Hepatocyte (in vitro differentiated cells): ENCODE results near the gene ANKRD12. TPM values are rescaled to one million over a fixed set of nuclear protein-coding genes. Genes with fewer than 3 reads are reported as not detected.
A peak's percentile ranks its signal among the peaks of the same experiment; 100 is the strongest.

Experiments
- DNase-seq: peaks from one replicate; pipeline ENCODE4 v3.0.0-alpha.2; 2016; ENCODE audit warnings: low spot score
- H2AFZ ChIP-seq: fragments of 200-600 bp; sonication (generic); 2 replicates; pipeline ENCODE4 v1.6.0; 2016; ENCODE audit warnings: antibody characterized with exemption, mild to moderate bottlenecking
- H3K27ac ChIP-seq: fragments of 200-600 bp; sonication (generic); 2 replicates; pipeline ENCODE4 v1.5.1; 2016; ENCODE audit warnings: mild to moderate bottlenecking
- H3K27me3 ChIP-seq: fragments of 200-600 bp; sonication (generic); 2 replicates; pipeline ENCODE4 v1.6.1; 2016
- H3K36me3 ChIP-seq: fragments of 200-600 bp; sonication (generic); replicated peaks from 2 replicates; pipeline ENCODE4 v1.5.1; 2016; ENCODE audit warnings: low read depth; ENCODE audit not compliant: insufficient read depth
- H3K4me1 ChIP-seq: fragments of 200-600 bp; sonication (generic); 2 replicates; pipeline ENCODE4 v1.5.1; 2016; ENCODE audit warnings: mild to moderate bottlenecking, moderate library complexity; ENCODE audit not compliant: insufficient read depth
- H3K4me2 ChIP-seq: fragments of 200-600 bp; sonication (generic); 2 replicates; pipeline ENCODE4 v1.6.0; 2016
- H3K4me3 ChIP-seq: fragments of 200-600 bp; sonication (generic); 2 replicates; pipeline ENCODE4 v1.5.1; 2016; ENCODE audit warnings: mild to moderate bottlenecking
- H3K79me2 ChIP-seq: fragments of 200-600 bp; sonication (generic); 2 replicates; pipeline ENCODE4 v1.6.0; 2017; ENCODE audit warnings: mild to moderate bottlenecking
- H3K9me2 ChIP-seq: fragments of 200-600 bp; sonication (generic); replicated peaks from 2 replicates; pipeline ENCODE4 v1.6.0; 2017; ENCODE audit warnings: mild to moderate bottlenecking; ENCODE audit not compliant: insufficient read depth
- H3K9me3 ChIP-seq: fragments of 200-600 bp; sonication (generic); 2 replicates; pipeline ENCODE4 v1.5.1; 2016; ENCODE audit warnings: low read depth, mild to moderate bottlenecking
- H4K20me1 ChIP-seq: fragments of 200-600 bp; sonication (generic); 2 replicates; pipeline ENCODE4 v1.6.0; 2016; ENCODE audit warnings: mild to moderate bottlenecking; ENCODE audit not compliant: insufficient read depth, poor library complexity, severe bottlenecking
- CTCF ChIP-seq: fragments of 200-600 bp; sonication (generic); IDR thresholded peaks from 2 replicates; pipeline ENCODE4 v1.5.1; 2016; ENCODE audit warnings: antibody characterized with exemption, mild to moderate bottlenecking; ENCODE audit not compliant: poor library complexity
- EZH2 ChIP-seq: fragments of 200-600 bp; sonication (generic); IDR thresholded peaks from 2 replicates; pipeline ENCODE4 v1.6.1; 2016; ENCODE audit warnings: antibody characterized with exemption, mild to moderate bottlenecking, borderline replicate concordance
- EZH2phosphoT487 ChIP-seq: fragments of 200-600 bp; sonication (generic); IDR thresholded peaks from one replicate; pipeline ENCODE4 v1.6.1; 2018; ENCODE audit warnings: antibody characterized with exemption, mild to moderate bottlenecking, low read depth, moderate library complexity; ENCODE audit not compliant: unreplicated experiment, severe bottlenecking
- WGBS: methylation state at CpG from one replicate; pipeline ENCODE4 v1.1.6; 2016; ENCODE audit warnings: low lambda C conversion rate; ENCODE audit errors: missing lambda C conversion rate; 5-methylcytosine and 5-hydroxymethylcytosine counted together
- polyA plus RNA-seq: library from polyadenylated mRNA; unstranded; fragments of >200 nt; fragmentation: Nextera tagmentation; extraction: Ambion mirVana; gene quantifications from 2 replicates; pipeline ENCODE4 v1.2.1, GENCODE V29; 2016
- total RNA-seq: library from RNA; depleted of rRNA; stranded (reverse); fragments of >200 nt; gene quantifications from 2 replicates; pipeline ENCODE4 v1.2.3, GENCODE V29; 2014

Gene ANKRD12
- total and polyA plus RNA-seq, 2 experiments from 2014 or later: 29.2 to 34.3 TPM

GRCh38 chr18:9146224-9146623 is 9.6 kb downstream of the ANKRD12 start:
- H3K4me2 ChIP-seq: no peak overlapping the region
- H3K9me2 ChIP-seq: no peaks in the 10 kb centered on the region
- no peaks in the 10 kb centered on the region for H3K27me3 ChIP-seq
- peaks cover 97% of the 10 kb centered on the region for H3K79me2 ChIP-seq
- no peak for DNase-seq
- no peak for TF ChIP-seq EZH2phosphoT487
- TF ChIP-seq EZH2: no peak
- no peak for TF ChIP-seq CTCF
- no peaks in the 10 kb centered on the region for H3K9me3 ChIP-seq
- H2AFZ ChIP-seq: no peak overlapping the region
- H3K36me3 ChIP-seq: no peaks in the 10 kb centered on the region
- peaks cover 86% of the 10 kb centered on the region for H4K20me1 ChIP-seq
- 95% methylated on average over 1 of the region's 1 CpG for WGBS
- no peak overlapping the region for H3K27ac ChIP-seq
- H3K4me1 ChIP-seq: peaks cover 11% of the 10 kb centered on the region
- no peak overlapping the region for H3K4me3 ChIP-seq

GRCh38 chr18:9147440-9148202 is 11.0 kb downstream of the ANKRD12 start:
- Histone ChIP-seq H3K9me3 (no peaks in the 10 kb centered on the region), H4K20me1 (peaks cover 89% of the 10 kb centered on the region), H3K4me2 (no peak overlapping the region), H3K4me1 (peaks cover 11% of the 10 kb centered on the region), H3K27me3 (no peaks in the 10 kb centered on the region), H3K36me3 (no peaks in the 10 kb centered on the region), H3K9me2 (no peaks in the 10 kb centered on the region), H3K4me3 (no peak overlapping the region), H3K79me2 (peaks cover 97% of the 10 kb centered on the region), H2AFZ (no peak overlapping the region), H3K27ac (no peak overlapping the region)
- TF ChIP-seq EZH2 (no peak), EZH2phosphoT487 (no peak), CTCF (peak; percentile 76)
- WGBS: 54% methylated on average over 1 of the region's 1 CpG
- DNase-seq: peak; percentile 75

GRCh38 chr18:9148203-9148552 is 11.6 kb downstream of the ANKRD12 start:
- peaks cover 97% of the 10 kb centered on the region for H3K79me2 ChIP-seq
- peaks cover 11% of the 10 kb centered on the region for H3K4me1 ChIP-seq
- no peaks in the 10 kb centered on the region for H3K36me3 ChIP-seq
- no peak overlapping the region for H3K4me2 ChIP-seq
- DNase-seq: no peak
- peaks cover 89% of the 10 kb centered on the region for H4K20me1 ChIP-seq
- H3K9me3 ChIP-seq: no peaks in the 10 kb centered on the region
- H3K9me2 ChIP-seq: no peaks in the 10 kb centered on the region
- TF ChIP-seq CTCF (no peak), EZH2 (no peak), EZH2phosphoT487 (no peak)
- H3K27ac ChIP-seq: no peak overlapping the region
- no peaks in the 10 kb centered on the region for H3K27me3 ChIP-seq
- 55% methylated on average over 1 of the region's 1 CpG for WGBS
- no peak overlapping the region for H2AFZ ChIP-seq
- H3K4me3 ChIP-seq: no peak overlapping the region
